Transverse colon (tissue), 4 donors: ENCODE data around the gene KPTN. TPM values are rescaled to one million over a fixed set of nuclear protein-coding genes. Genes with fewer than 3 reads are reported as not detected.

ENCODE experiments used
- DNase-seq: peaks from one replicate; pipeline ENCODE4 v3.0.0-alpha.2; 2019
- H3K27ac ChIP-seq, 4 donors: fragments of 200-600 bp; sonication (generic); 2 replicates each; pipeline ENCODE4 v1.5.1; 2016 to 2018; ENCODE audit warnings: inconsistent platforms in 4 of 4
- H3K27me3 ChIP-seq: fragments of 200-600 bp; sonication (generic); 2 replicates; pipeline ENCODE4 v1.5.1; 2017; ENCODE audit warnings: inconsistent platforms
- H3K36me3 ChIP-seq, 4 donors: fragments of 200-600 bp; sonication (generic); 2 replicates each; pipeline ENCODE4 v1.5.1; 2017 to 2019; ENCODE audit warnings: inconsistent platforms in 4 of 4
- H3K4me1 ChIP-seq, 4 donors: fragments of 200-600 bp; sonication (generic); 2 replicates each; pipeline ENCODE4 v1.5.1; 2017 to 2020; ENCODE audit warnings: inconsistent platforms in 4 of 4
- H3K4me3 ChIP-seq, 4 donors: fragments of 200-600 bp; sonication (generic); 1 replicate in 1 of 4; 2 replicates in 3 of 4; pipeline versions ENCODE4 v1.5.1 to v1.6.1; 2017 to 2019; ENCODE audit warnings: inconsistent platforms in 4 of 4
- H3K9me3 ChIP-seq, 2 donors: fragments of 200-600 bp; sonication (generic); 2 replicates each; pipeline ENCODE4 v1.5.1; 2017 to 2019; ENCODE audit warnings: inconsistent platforms in 2 of 2
- CTCF ChIP-seq, 5 experiments: fragments of 200-600 bp in 3 of 5; fragments of 450-650 bp in 2 of 5; sonication (generic) in 3 of 5; IDR thresholded peaks; 1 replicate in 2 of 5; 2 replicates in 3 of 5; pipeline ENCODE4 v1.5.1; 2016 to 2017; ENCODE audit warnings: antibody characterized with exemption in 5 of 5, inconsistent platforms in 3 of 5, mild to moderate bottlenecking in 2 of 5, moderate library complexity in 1 of 5
- EP300 ChIP-seq: sonication (generic); formaldehyde crosslinking; IDR thresholded peaks from one replicate; pipeline ENCODE4 v1.6.1; 2017; ENCODE audit warnings: antibody characterized with exemption, low read depth
- POLR2A ChIP-seq: fragments of 450-650 bp; IDR thresholded peaks from one replicate; pipeline ENCODE4 v1.6.1; 2016; ENCODE audit warnings: antibody characterized with exemption, mild to moderate bottlenecking, moderate library complexity
- POLR2AphosphoS5 ChIP-seq, 3 donors: sonication (generic); formaldehyde crosslinking; IDR thresholded peaks; one replicate each; pipeline ENCODE4 v1.6.1; 2016; ENCODE audit warnings: antibody characterized with exemption in 3 of 3
- WGBS, 2 donors: methylation state at CpG; one replicate each; pipeline ENCODE4 v1.1.5; 2018; ENCODE audit warnings: low coverage in 1 of 2; 5-methylcytosine and 5-hydroxymethylcytosine counted together
- in situ Hi-C, 4 donors: fragments of 200-750 bp; cut with MboI; loops; one replicate each; pipeline versions ENCODE4 v1.15.0 to v1.15.1; 2017; ENCODE audit warnings: low sequenced_read_pairs in 3 of 4, low pct_ligation_motif_present in 1 of 4, low pct_unique_long_range_greater_than_20kb in 1 of 4
- intact Hi-C: fragments of 100-400 bp; cut with DNase I; formaldehyde crosslinking; loops from one replicate; pipeline ENCODE4 v1.15.1; 2023; ENCODE audit warnings: low total_unique reads
- total RNA-seq, 4 donors: library from RNA; depleted of rRNA; stranded (reverse); fragments of >200 nt; gene quantifications; one replicate each; pipeline ENCODE4 v1.1.0, GENCODE V29; 2016

The KPTN gene
- total RNA-seq, 4 donors from 2014 or later = 2.2 to 5.7 (median 3.3) TPM; not detected in 1

DNA sequence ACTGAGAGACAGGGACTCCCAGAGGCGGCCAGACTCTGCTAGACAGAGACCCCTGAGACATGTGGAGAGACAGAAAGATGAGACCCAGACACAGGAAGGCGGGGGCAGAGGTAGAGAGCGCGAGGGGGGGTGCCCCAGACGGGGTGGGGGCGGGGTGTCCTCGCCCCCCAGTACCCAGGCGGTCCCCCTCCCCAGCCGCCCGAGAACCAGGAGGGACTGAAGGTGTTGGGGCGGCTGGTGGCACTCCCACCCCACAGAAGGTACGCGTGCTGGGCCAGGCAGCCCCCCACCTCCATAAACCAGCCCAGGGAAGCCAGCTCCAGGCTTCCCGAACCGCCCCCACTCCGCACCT, 12.7 kb downstream of the KPTN start:
- in situ Hi-C loops = no loop called here
- no peaks in the 10 kb centered on the region for H3K36me3 ChIP-seq
- peaks cover 0 to 17% (median 7%) of the 10 kb centered on the region in 4 donors for H3K4me1 ChIP-seq
- 4% methylated on average over 14 of the region's 16 CpGs; no CpG with 5 or more reads in 1 of the 2 donors for WGBS, 2 donors
- intact Hi-C loops = no loop called here
- H3K4me3 ChIP-seq = peak overlapping the region; percentile 20 to 47 (median 22)
- peaks cover 60% of the 10 kb centered on the region for H3K27me3 ChIP-seq
- TF ChIP-seq EP300 (no peak), CTCF (IDR thresholded peaks at IDR 0.05) (no peak), POLR2AphosphoS5 (IDR thresholded peaks at IDR 0.05) (no peak), POLR2A (no peak)
- DNase-seq = no peak
- no peaks in the 10 kb centered on the region for H3K9me3 ChIP-seq
- peak overlapping the region; percentile 20 to 72 (median 55) for H3K27ac ChIP-seq

- no peak for DNase-seq
- peaks cover 0 to 17% (median 7%) of the 10 kb centered on the region in 4 donors for H3K4me1 ChIP-seq
- no peaks in the 10 kb centered on the region for H3K9me3 ChIP-seq
- WGBS, 2 donors = 30 to 33% methylated on average over 9 to 13 of the region's 13 CpGs
- peak overlapping the region in 3 of 4 donors; percentile 51 to 72 (median 63) for H3K27ac ChIP-seq
- peaks cover 64% of the 10 kb centered on the region for H3K27me3 ChIP-seq
- no peaks in the 10 kb centered on the region for H3K36me3 ChIP-seq
- intact Hi-C loops (no loop called here), in situ Hi-C loops (no loop called here)
- H3K4me3 ChIP-seq = peak overlapping the region in 2 of 4 donors; percentile 20 to 47
- no peak for TF ChIP-seq POLR2A
- no peak for TF ChIP-seq POLR2AphosphoS5 (IDR thresholded peaks at IDR 0.05)
- no peak for TF ChIP-seq CTCF (IDR thresholded peaks at IDR 0.05)
Measured at GRCh38 chr19:47470447-47471195, 13.4 kb downstream of the KPTN start.

DNA sequence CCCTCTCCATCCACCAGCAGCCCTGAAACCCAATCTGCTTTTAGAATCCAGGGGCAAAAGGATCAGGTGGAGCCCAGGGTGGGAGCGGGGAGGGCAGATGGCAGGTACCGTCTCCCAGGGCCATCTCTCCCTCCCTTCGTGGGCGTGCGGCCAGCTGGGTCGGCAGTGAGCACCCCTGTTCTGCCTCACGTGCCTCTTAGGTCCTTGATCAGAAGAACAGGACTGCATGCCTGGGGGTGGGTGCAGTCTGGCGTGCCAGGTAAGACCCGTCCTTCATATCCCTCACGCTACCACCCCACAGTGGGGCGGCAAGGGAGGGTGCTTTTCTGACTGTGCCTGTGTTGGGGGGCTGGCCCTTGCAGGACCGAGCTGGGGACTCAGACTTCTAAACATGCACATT, 14.3 kb downstream of the KPTN start:
- no peak for TF ChIP-seq CTCF (IDR thresholded peaks at IDR 0.05)
- TF ChIP-seq POLR2AphosphoS5 (IDR thresholded peaks at IDR 0.05) = no peak
- TF ChIP-seq POLR2A = no peak
- no peak for TF ChIP-seq EP300
- intact Hi-C loops = no loop called here
- Histone ChIP-seq H3K9me3 (no peaks in the 10 kb centered on the region), H3K4me1 (peaks cover 0 to 17% (median 7%) of the 10 kb centered on the region in 4 donors), H3K27ac (peak overlapping the region in 3 of 4 donors; percentile 25 to 57 (median 51)), H3K27me3 (peaks cover 64% of the 10 kb centered on the region), H3K4me3 (no peak overlapping the region), H3K36me3 (no peaks in the 10 kb centered on the region)
- no peak for DNase-seq
- 2% methylated on average over 11 of the region's 12 CpGs; no CpG with 5 or more reads in 1 of the 2 donors for WGBS, 2 donors
- in situ Hi-C loops = no loop called here

- TF ChIP-seq CTCF (IDR thresholded peaks at IDR 0.05) (no peak), POLR2AphosphoS5 (IDR thresholded peaks at IDR 0.05) (no peak), POLR2A (no peak), EP300 (no peak)
- H3K9me3 ChIP-seq = no peaks in the 10 kb centered on the region
- 0 to 19% methylated on average over 1 to 6 of the region's 6 CpGs for WGBS, 2 donors
- no peak overlapping the region for H3K4me3 ChIP-seq
- no peak for DNase-seq
- in situ Hi-C loops = no loop called here
- peak overlapping the region in 3 of 4 donors; percentile 25 to 57 (median 51) for H3K27ac ChIP-seq
- no peaks in the 10 kb centered on the region for H3K36me3 ChIP-seq
- peaks cover 64% of the 10 kb centered on the region for H3K27me3 ChIP-seq
- peaks cover 0 to 17% (median 7%) of the 10 kb centered on the region in 4 donors for H3K4me1 ChIP-seq
- intact Hi-C loops = no loop called here
Measured at GRCh38 chr19:47469363-47469700, 14.7 kb downstream of the KPTN start.
